HepG2 (cell line): Measurements from ENCODE around the gene MAPK1. TPM values are rescaled to one million over a fixed set of nuclear protein-coding genes. Genes with fewer than 3 reads are reported as not detected.
"Not testable (repeated sequence)": the region's sequence is repeated elsewhere in the genome, so short reads cannot be mapped to it uniquely, and the experiment has no call there.

ENCODE experiments used
- ATAC-seq: fragments of 200-7000 bp; cut with Tn5 transposase; 3 replicates; pipeline ENCODE4 v1.9.1; 2020; ENCODE audit warnings: mild to moderate bottlenecking, moderate library complexity
- BruUV-seq: library from RNA; stranded (reverse); fragments of 400-500 nt; replicated peaks from 2 replicates; lab custom pipeline; 2021; lab: Mats Ljungman, UMichigan
- CTCF ChIA-PET: fragments of 300-600 bp; formaldehyde crosslinking; extraction: SDS; loops from one replicate; lab custom pipeline; 2021; ENCODE audit warnings: low total read pairs, inconsistent platforms, low intra/inter-chr PET ratio; lab: Yijun Ruan, JAX
- POLR2A ChIA-PET: fragments of 350-600 bp; sonication (Branson Sonifier 250); formaldehyde crosslinking; loops from one replicate; lab custom pipeline; 2020; ENCODE audit warnings: antibody characterized with exemption, inconsistent platforms; lab: Yijun Ruan, JAX
- DNase-seq: peaks from one replicate; pipeline ENCODE4 v3.0.0-alpha.2; 2015; ENCODE audit warnings: low spot score
- FAIRE-seq: peaks from 3 replicates; lab custom pipeline; 2011; peaks lifted over from hg19 to GRCh38; lab: Jason Lieb, UNC
- H2AFZ ChIP-seq: one replicate; pipeline ENCODE4 v1.6.1; 2011; ENCODE audit warnings: low read length, inconsistent platforms
- H3K27ac ChIP-seq: fragments of 300-600 bp; 3 replicates; pipeline ENCODE4 v1.8.0; 2011; ENCODE audit warnings: mixed run types, mild to moderate bottlenecking, mixed read lengths, low read length, inconsistent platforms; ENCODE audit not compliant: insufficient read depth; ENCODE audit errors: extremely low read length
- H3K27me3 ChIP-seq, 2 experiments: fragments of 200-600 bp in 1 of 2; 2 replicates in 1 of 2; 3 replicates in 1 of 2; pipeline versions ENCODE4 v1.6.0 to v1.8.0; 2011; ENCODE audit warnings: low read length in 2 of 2, mild to moderate bottlenecking in 2 of 2, moderate library complexity in 2 of 2, inconsistent platforms in 1 of 2; ENCODE audit not compliant: insufficient read depth in 2 of 2, control insufficient read depth in 1 of 2
- H3K36me3 ChIP-seq, 2 experiments: fragments of 200-600 bp in 1 of 2; replicated peaks in 1 of 2; 2 replicates in 1 of 2; 3 replicates in 1 of 2; pipeline versions ENCODE4 v1.5.1 to v1.8.0; 2011; ENCODE audit warnings: low read length in 2 of 2, inconsistent platforms in 1 of 2; ENCODE audit not compliant: insufficient read depth in 2 of 2, control insufficient read depth in 1 of 2
- H3K4me1 ChIP-seq: 2 replicates; pipeline ENCODE4 v1.5.1; 2012; ENCODE audit warnings: low read length, inconsistent platforms; ENCODE audit not compliant: insufficient read depth
- H3K4me2 ChIP-seq: 2 replicates; pipeline ENCODE4 v1.6.0; 2011; ENCODE audit warnings: low read depth, low read length, inconsistent platforms
- H3K4me3 ChIP-seq, 3 experiments: fragments of 200-600 bp in 1 of 3; sonication (generic), shearing (Covaris generic) in 1 of 3; replicated peaks in 1 of 3; 2 replicates each; pipeline ENCODE4 v1.5.1; 2011 to 2016; ENCODE audit warnings: low read length in 3 of 3, inconsistent platforms in 2 of 3, low read depth in 2 of 3, mild to moderate bottlenecking in 2 of 3, control low read depth in 1 of 3, mixed read lengths in 1 of 3; ENCODE audit not compliant: insufficient read depth in 1 of 3
- H3K79me2 ChIP-seq: one replicate; pipeline ENCODE4 v1.6.1; 2011; ENCODE audit warnings: low read length, inconsistent platforms; ENCODE audit not compliant: insufficient read depth
- H3K9ac ChIP-seq: 2 replicates; pipeline ENCODE4 v1.6.0; 2011; ENCODE audit warnings: mild to moderate bottlenecking, low read depth, low read length, inconsistent platforms; ENCODE audit not compliant: insufficient read depth
- H3K9me3 ChIP-seq: 2 replicates; pipeline ENCODE4 v1.5.1; 2012; ENCODE audit warnings: mild to moderate bottlenecking, low read length
- H4K20me1 ChIP-seq: 2 replicates; pipeline ENCODE4 v1.6.0; 2011; ENCODE audit warnings: inconsistent platforms, mild to moderate bottlenecking, low read length, moderate library complexity; ENCODE audit not compliant: insufficient read depth
- WGBS: methylation state at CpG from one replicate; pipeline ENCODE4 v1.1.6; 2017; ENCODE audit warnings: low lambda C conversion rate; 5-methylcytosine and 5-hydroxymethylcytosine counted together
- in situ Hi-C: cut with HindIII; loops from 2 replicates; pipeline ENCODE4 v1.10.0; 2017; ENCODE audit warnings: low pct_unique_long_range_greater_than_20kb; ENCODE audit not compliant: extremely low pct_ligation_motif_present
- intact Hi-C: fragments of 100-400 bp; cut with micrococcal nuclease; formaldehyde crosslinking; loops from one replicate; pipeline ENCODE4 v1.10.0; 2022; ENCODE audit not compliant: unreplicated experiment
- polyA plus RNA-seq, 8 experiments: library from polyadenylated mRNA; depleted of rRNA in 3 of 8; stranded (reverse) in 7 of 8; unstranded in 1 of 8; fragments of >200 nt; fragmentation: Illumina TruSeq in 4 of 8; extraction: Trizol in 4 of 8; gene quantifications; 2 replicates each; pipeline versions ENCODE4 v1.2.1 to v1.2.3, GENCODE V29; 2011 to 2016; ENCODE audit warnings: low read depth in 4 of 8, missing spikeins in 1 of 8, mixed read lengths in 1 of 8; ENCODE audit not compliant: insufficient read depth in 1 of 8
- total RNA-seq, 5 experiments: library from RNA; depleted of rRNA; stranded (reverse); fragments of >200 nt; fragmentation: Illumina TruSeq; extraction: Trizol; gene quantifications; 2 replicates each; pipeline ENCODE4 v1.2.3, GENCODE V29; 2016; ENCODE audit warnings: low read depth in 1 of 5
- TF ChIP-seq, protein P1 (sequence below): IDR thresholded peaks from 2 replicates; pipeline ENCODE4 v1.6.1; 2016; ENCODE audit warnings: low read depth, missing genetic modification reagents, missing compliant biosample characterization

The MAPK1 gene
- total and polyA plus RNA-seq, 2 of the 13 experiments (the other 11 are each of a cell fraction or from before 2014, with no cell fraction given) = 107 to 114 TPM

DNA sequence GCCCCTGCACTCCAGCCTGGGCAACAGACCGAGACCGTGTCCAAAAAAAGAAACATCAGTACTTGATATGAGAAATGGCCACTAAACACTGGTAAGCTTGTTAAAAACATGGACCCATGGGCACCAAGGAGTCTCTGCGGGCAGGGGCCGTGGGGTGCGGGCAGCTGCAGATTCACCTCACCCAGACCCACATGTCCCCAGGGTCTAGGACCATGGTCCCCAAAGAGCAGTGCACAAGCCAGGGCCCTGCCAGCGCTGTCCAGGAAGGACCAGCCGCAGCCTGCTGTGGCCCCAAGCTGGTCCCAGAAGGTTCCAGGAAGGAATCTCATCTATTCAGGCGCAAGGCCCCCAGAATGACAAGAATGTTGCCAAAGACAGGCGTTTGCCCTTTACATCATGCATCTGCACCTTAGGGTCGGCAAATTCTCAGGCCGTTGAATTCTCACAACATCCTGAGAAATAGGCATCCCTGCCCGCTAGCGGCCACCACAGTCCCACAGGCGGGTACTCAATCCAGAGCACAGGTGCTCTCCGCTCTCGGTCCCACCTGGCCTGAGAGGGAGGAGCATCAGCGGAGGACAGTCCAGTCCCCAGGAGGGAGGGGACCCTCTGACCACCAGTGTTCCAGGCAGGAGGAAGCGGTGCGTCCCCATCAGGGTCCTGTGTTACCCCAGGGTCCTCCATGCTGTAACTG is 141.3 kb downstream of the MAPK1 start (continued):
- TF ChIP-seq, protein P1, sequence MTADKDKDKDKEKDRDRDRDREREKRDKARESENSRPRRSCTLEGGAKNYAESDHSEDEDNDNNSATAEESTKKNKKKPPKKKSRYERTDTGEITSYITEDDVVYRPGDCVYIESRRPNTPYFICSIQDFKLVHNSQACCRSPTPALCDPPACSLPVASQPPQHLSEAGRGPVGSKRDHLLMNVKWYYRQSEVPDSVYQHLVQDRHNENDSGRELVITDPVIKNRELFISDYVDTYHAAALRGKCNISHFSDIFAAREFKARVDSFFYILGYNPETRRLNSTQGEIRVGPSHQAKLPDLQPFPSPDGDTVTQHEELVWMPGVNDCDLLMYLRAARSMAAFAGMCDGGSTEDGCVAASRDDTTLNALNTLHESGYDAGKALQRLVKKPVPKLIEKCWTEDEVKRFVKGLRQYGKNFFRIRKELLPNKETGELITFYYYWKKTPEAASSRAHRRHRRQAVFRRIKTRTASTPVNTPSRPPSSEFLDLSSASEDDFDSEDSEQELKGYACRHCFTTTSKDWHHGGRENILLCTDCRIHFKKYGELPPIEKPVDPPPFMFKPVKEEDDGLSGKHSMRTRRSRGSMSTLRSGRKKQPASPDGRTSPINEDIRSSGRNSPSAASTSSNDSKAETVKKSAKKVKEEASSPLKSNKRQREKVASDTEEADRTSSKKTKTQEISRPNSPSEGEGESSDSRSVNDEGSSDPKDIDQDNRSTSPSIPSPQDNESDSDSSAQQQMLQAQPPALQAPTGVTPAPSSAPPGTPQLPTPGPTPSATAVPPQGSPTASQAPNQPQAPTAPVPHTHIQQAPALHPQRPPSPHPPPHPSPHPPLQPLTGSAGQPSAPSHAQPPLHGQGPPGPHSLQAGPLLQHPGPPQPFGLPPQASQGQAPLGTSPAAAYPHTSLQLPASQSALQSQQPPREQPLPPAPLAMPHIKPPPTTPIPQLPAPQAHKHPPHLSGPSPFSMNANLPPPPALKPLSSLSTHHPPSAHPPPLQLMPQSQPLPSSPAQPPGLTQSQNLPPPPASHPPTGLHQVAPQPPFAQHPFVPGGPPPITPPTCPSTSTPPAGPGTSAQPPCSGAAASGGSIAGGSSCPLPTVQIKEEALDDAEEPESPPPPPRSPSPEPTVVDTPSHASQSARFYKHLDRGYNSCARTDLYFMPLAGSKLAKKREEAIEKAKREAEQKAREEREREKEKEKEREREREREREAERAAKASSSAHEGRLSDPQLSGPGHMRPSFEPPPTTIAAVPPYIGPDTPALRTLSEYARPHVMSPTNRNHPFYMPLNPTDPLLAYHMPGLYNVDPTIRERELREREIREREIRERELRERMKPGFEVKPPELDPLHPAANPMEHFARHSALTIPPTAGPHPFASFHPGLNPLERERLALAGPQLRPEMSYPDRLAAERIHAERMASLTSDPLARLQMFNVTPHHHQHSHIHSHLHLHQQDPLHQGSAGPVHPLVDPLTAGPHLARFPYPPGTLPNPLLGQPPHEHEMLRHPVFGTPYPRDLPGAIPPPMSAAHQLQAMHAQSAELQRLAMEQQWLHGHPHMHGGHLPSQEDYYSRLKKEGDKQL (CRISPR knock-in tag) = no peak

DNA sequence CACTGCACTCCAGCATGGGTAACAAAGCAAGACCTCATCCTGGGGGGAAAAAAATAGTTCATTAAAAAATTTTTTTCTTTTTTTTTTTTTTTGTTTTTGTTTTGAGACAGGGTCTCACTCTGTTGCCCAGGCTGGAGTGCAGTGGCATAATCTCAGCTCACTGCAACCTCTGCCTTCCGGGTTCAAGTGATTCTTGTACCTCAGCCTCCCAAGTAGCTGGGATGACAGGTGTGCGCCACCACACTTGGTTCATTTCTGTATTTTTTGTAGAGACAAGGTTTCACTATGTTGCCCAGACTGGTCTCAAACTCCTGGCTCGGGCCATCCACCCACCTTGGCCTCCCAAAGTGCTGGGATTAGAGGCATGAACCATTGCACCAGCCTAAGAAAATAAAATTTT is 142.9 kb downstream of the MAPK1 start:
- DNase-seq, H3K36me3 ChIP-seq, H3K4me3 ChIP-seq, ATAC-seq, FAIRE-seq, H3K9me3 ChIP-seq, H3K9ac ChIP-seq, H3K79me2 ChIP-seq, CTCF ChIA-PET, H3K27me3 ChIP-seq, H2AFZ ChIP-seq, H3K4me2 ChIP-seq, H3K4me1 ChIP-seq, H3K27ac ChIP-seq, H4K20me1 ChIP-seq, BruUV-seq, in situ Hi-C loops, intact Hi-C loops: not testable (repeated sequence)
- POLR2A ChIA-PET = interaction anchor here (1.6 kb wide), 1 partner anchor 11 kb away, joined by 4 read pairs; the partner anchor contains the start of gene YPEL1
- WGBS = 61% methylated on average over 3 of the region's 3 CpGs
